ENCODE data around the gene OR13C8.

Gene OR13C8

GRCh38 chr9:104539275-104539674, 29.7 kb upstream of the OR13C8 start:
- no peaks in the 10 kb centered on the region for H3K27me3 ChIP-seq (replicated peaks; ENCODE audit: insufficient read depth, low read length)
- no peak overlapping the region for H3K27ac ChIP-seq (ENCODE audit: low read length)
- no peak for DNase-seq
- no peaks in the 10 kb centered on the region for H3F3A ChIP-seq (ENCODE audit: insufficient read depth, low read length)
- no peaks in the 10 kb centered on the region for H3K36me3 ChIP-seq (replicated peaks; ENCODE audit: insufficient read depth, low read length)
- no peak overlapping the region for H3K9ac ChIP-seq (ENCODE audit: low read length)
- no peak for TF ChIP-seq EZH2phosphoT487 (IDR thresholded peaks at IDR 0.05; ENCODE audit: low read length)
- TF ChIP-seq, protein P1, sequence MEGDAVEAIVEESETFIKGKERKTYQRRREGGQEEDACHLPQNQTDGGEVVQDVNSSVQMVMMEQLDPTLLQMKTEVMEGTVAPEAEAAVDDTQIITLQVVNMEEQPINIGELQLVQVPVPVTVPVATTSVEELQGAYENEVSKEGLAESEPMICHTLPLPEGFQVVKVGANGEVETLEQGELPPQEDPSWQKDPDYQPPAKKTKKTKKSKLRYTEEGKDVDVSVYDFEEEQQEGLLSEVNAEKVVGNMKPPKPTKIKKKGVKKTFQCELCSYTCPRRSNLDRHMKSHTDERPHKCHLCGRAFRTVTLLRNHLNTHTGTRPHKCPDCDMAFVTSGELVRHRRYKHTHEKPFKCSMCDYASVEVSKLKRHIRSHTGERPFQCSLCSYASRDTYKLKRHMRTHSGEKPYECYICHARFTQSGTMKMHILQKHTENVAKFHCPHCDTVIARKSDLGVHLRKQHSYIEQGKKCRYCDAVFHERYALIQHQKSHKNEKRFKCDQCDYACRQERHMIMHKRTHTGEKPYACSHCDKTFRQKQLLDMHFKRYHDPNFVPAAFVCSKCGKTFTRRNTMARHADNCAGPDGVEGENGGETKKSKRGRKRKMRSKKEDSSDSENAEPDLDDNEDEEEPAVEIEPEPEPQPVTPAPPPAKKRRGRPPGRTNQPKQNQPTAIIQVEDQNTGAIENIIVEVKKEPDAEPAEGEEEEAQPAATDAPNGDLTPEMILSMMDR (IDR thresholded peaks at IDR 0.05; ENCODE audit: low read length) = no peak
- no peak for TF ChIP-seq EZH2 (optimal IDR thresholded peaks at IDR 0.05; ENCODE audit: low read depth, low read length)
- no peaks in the 10 kb centered on the region for H4K20me1 ChIP-seq (ENCODE audit: insufficient read depth, low read length)
- H2AFZ ChIP-seq (ENCODE audit: low read length) = no peak overlapping the region
- H3K9me2 ChIP-seq (replicated peaks; ENCODE audit: insufficient read depth, low read length) = no peaks in the 10 kb centered on the region
- H3K79me2 ChIP-seq (ENCODE audit: low read length) = no peaks in the 10 kb centered on the region
- H3K4me1 ChIP-seq (ENCODE audit: low read length) = no peaks in the 10 kb centered on the region
- H3K9me3 ChIP-seq (replicated peaks; ENCODE audit: insufficient read depth, low read length) = no peaks in the 10 kb centered on the region
- no peak overlapping the region for H3K4me2 ChIP-seq (ENCODE audit: low read depth, low read length)
- H3K4me3 ChIP-seq (ENCODE audit: low read length) = no peak overlapping the region

- no peaks in the 10 kb centered on the region for H4K20me1 ChIP-seq (ENCODE audit: insufficient read depth, low read length)
- TF ChIP-seq, protein P1 (IDR thresholded peaks at IDR 0.05; ENCODE audit: low read length) = no peak
- TF ChIP-seq EZH2 (optimal IDR thresholded peaks at IDR 0.05; ENCODE audit: low read depth, low read length) (no peak), EZH2phosphoT487 (IDR thresholded peaks at IDR 0.05; ENCODE audit: low read length) (no peak)
- DNase-seq = no peak
Observed at GRCh38 chr9:104544644-104545043, 24.3 kb upstream of the OR13C8 start.

DNA sequence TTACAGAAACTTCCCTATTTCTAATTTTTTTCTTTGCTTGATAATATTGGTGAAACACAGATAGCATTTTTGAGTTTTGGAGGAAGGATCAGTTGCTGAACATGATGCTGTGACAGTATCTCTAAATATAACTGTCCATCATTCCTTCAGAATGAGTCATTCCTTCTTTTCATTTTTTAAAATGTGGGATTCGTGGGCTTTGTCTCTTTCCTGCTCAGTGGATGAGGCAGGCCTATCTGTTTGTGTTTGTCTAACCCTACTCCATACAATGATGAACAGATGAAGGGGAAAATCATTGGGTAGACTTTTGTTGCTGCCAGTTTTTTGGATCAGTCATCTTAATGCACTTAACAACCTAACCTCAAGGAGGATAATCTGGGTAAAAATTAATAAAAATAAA, 15.7 kb upstream of the OR13C8 start:
- no peak for DNase-seq
- TF ChIP-seq, protein P1 (IDR thresholded peaks at IDR 0.05; ENCODE audit: low read length) = no peak
- TF ChIP-seq EZH2 (optimal IDR thresholded peaks at IDR 0.05; ENCODE audit: low read depth, low read length) = no peak
- no peak for TF ChIP-seq EZH2phosphoT487 (IDR thresholded peaks at IDR 0.05; ENCODE audit: low read length)
- no peak overlapping the region for H2AFZ ChIP-seq (ENCODE audit: low read length)

More at GRCh38 chr9:104544644-104545043, 24.3 kb upstream of the OR13C8 start:
- Histone ChIP-seq H3K4me2 (ENCODE audit: low read depth, low read length) (no peak overlapping the region), H3K79me2 (ENCODE audit: low read length) (no peaks in the 10 kb centered on the region), H3K4me1 (ENCODE audit: low read length) (no peaks in the 10 kb centered on the region), H2AFZ (ENCODE audit: low read length) (no peak overlapping the region), H3K4me3 (ENCODE audit: low read length) (no peak overlapping the region), H3K9me2 (replicated peaks; ENCODE audit: insufficient read depth, low read length) (no peaks in the 10 kb centered on the region), H3K9ac (ENCODE audit: low read length) (no peak overlapping the region), H3K9me3 (replicated peaks; ENCODE audit: insufficient read depth, low read length) (no peaks in the 10 kb centered on the region), H3K27ac (ENCODE audit: low read length) (no peak overlapping the region), H3F3A (ENCODE audit: insufficient read depth, low read length) (no peaks in the 10 kb centered on the region), H3K27me3 (replicated peaks; ENCODE audit: insufficient read depth, low read length) (no peaks in the 10 kb centered on the region), H3K36me3 (replicated peaks; ENCODE audit: insufficient read depth, low read length) (no peaks in the 10 kb centered on the region)

More for the DNA sequence above, 15.7 kb upstream of the OR13C8 start:
- Histone ChIP-seq H3K36me3 (replicated peaks; ENCODE audit: insufficient read depth, low read length) (no peaks in the 10 kb centered on the region), H3K9ac (ENCODE audit: low read length) (no peak overlapping the region), H3K79me2 (ENCODE audit: low read length) (no peaks in the 10 kb centered on the region), H4K20me1 (ENCODE audit: insufficient read depth, low read length) (no peaks in the 10 kb centered on the region), H3K27ac (ENCODE audit: low read length) (no peak overlapping the region), H3K9me3 (replicated peaks; ENCODE audit: insufficient read depth, low read length) (no peaks in the 10 kb centered on the region), H3K4me3 (ENCODE audit: low read length) (no peak overlapping the region), H3K27me3 (replicated peaks; ENCODE audit: insufficient read depth, low read length) (no peaks in the 10 kb centered on the region), H3K4me1 (ENCODE audit: low read length) (no peaks in the 10 kb centered on the region), H3K9me2 (replicated peaks; ENCODE audit: insufficient read depth, low read length) (no peaks in the 10 kb centered on the region), H3F3A (ENCODE audit: insufficient read depth, low read length) (no peaks in the 10 kb centered on the region), H3K4me2 (ENCODE audit: low read depth, low read length) (no peak overlapping the region)

Measured in MM.1S (cell line).